ENCODE data around the gene DNAAF9. TPM values are rescaled to one million over a fixed set of nuclear protein-coding genes. Genes with fewer than 3 reads are reported as not detected.

DNAAF9 gene
- total and polyA plus RNA-seq, 4 experiments from 2014 or later: 0.72 to 6.1 (median 3.6) TPM

- ChIA-PET POLR2A (ENCODE audit: partially characterized antibody) (interaction anchor here (1.3 kb wide), 1 partner anchor 58 kb away, joined by 3 read pairs; the partner anchor contains the start of gene ATRN), CTCF (ENCODE audit: partially characterized antibody) (no interaction called here)
Measured at GRCh38 chr20:3412600-3413392, 5.3 kb upstream of the DNAAF9 start.

GRCh38 chr20:3410464-3410863 lies 3.0 kb upstream of the DNAAF9 start:
- Mint-ChIP-seq H3K4me3 (peak overlapping the region in 2 of 8 donors; percentile 49 to 57), H3K27me3 (no peaks in the 10 kb centered on the region), H3K4me1 (peaks cover 17 to 31% (median 23%) of the 10 kb centered on the region in 4 donors), H3K9me3 (no peaks in the 10 kb centered on the region), H3K27ac (peak overlapping the region in 1 of 7 donors; percentile 50), H3K36me3 (peaks cover 0 to 12% of the 10 kb centered on the region in 2 donors)
- CTCF ChIA-PET (ENCODE audit: partially characterized antibody): no interaction called here
- Histone ChIP-seq H3K4me3 (ENCODE audit: low read length in 2 of 2) (no peak overlapping the region), H3K27ac (ENCODE audit: low read depth, low read length) (no peak overlapping the region), H3K9me3 (ENCODE audit: control insufficient read depth in 1 of 2, low read length in 2 of 2) (no peaks in the 10 kb centered on the region), H3K4me1 (ENCODE audit: insufficient read depth, low read length) (peaks cover 21% of the 10 kb centered on the region), H3K27me3 (ENCODE audit: insufficient read depth, low read length) (no peaks in the 10 kb centered on the region), H3K36me3 (ENCODE audit: insufficient read depth, low read length) (no peaks in the 10 kb centered on the region)
- POLR2A ChIA-PET (ENCODE audit: partially characterized antibody): interaction anchor here (5.3 kb wide), 1 partner anchor 10 kb away, joined by 28 read pairs; no protein-coding TSS in a partner anchor
- DNase-seq: no peak
- intact Hi-C loops (cut with micrococcal nuclease): no loop called here

More at GRCh38 chr20:3412600-3413392, 5.3 kb upstream of the DNAAF9 start:
- Mint-ChIP-seq H3K27ac (no peak overlapping the region), H3K4me1 (peaks cover 6 to 15% (median 9%) of the 10 kb centered on the region in 4 donors), H3K4me3 (no peak overlapping the region), H3K36me3 (peaks cover 0 to 8% of the 10 kb centered on the region in 2 donors), H3K9me3 (peaks cover 0 to 8% (median 0%) of the 10 kb centered on the region in 8 donors), H3K27me3 (no peaks in the 10 kb centered on the region)
- H3K4me3 ChIP-seq (ENCODE audit: low read length in 2 of 2): no peak overlapping the region
- H3K27ac ChIP-seq (ENCODE audit: low read depth, low read length): no peak overlapping the region
- no peak for DNase-seq
- no peaks in the 10 kb centered on the region for H3K9me3 ChIP-seq (ENCODE audit: control insufficient read depth in 1 of 2, low read length in 2 of 2)
- no peaks in the 10 kb centered on the region for H3K27me3 ChIP-seq (ENCODE audit: insufficient read depth, low read length)
- H3K4me1 ChIP-seq (ENCODE audit: insufficient read depth, low read length): peaks cover 5% of the 10 kb centered on the region
- intact Hi-C loops (cut with micrococcal nuclease): no loop called here
- no peaks in the 10 kb centered on the region for H3K36me3 ChIP-seq (ENCODE audit: insufficient read depth, low read length)

GRCh38 chr20:3409417-3409816 lies 1.9 kb upstream of the DNAAF9 start:
- Mint-ChIP-seq H3K9me3 (no peaks in the 10 kb centered on the region), H3K27ac (peak overlapping the region in 4 of 7 donors; percentile 94 to 98 (median 94)), H3K4me3 (peak overlapping the region; percentile 17 to 99 (median 97)), H3K36me3 (peaks cover 0 to 12% of the 10 kb centered on the region in 2 donors), H3K27me3 (no peaks in the 10 kb centered on the region), H3K4me1 (peaks cover 22 to 36% (median 28%) of the 10 kb centered on the region in 4 donors)
- Histone ChIP-seq H3K4me3 (ENCODE audit: low read length in 2 of 2) (no peak overlapping the region), H3K9me3 (ENCODE audit: control insufficient read depth in 1 of 2, low read length in 2 of 2) (no peaks in the 10 kb centered on the region), H3K4me1 (ENCODE audit: insufficient read depth, low read length) (peaks cover 21% of the 10 kb centered on the region), H3K27ac (ENCODE audit: low read depth, low read length) (no peak overlapping the region), H3K36me3 (ENCODE audit: insufficient read depth, low read length) (no peaks in the 10 kb centered on the region), H3K27me3 (ENCODE audit: insufficient read depth, low read length) (no peaks in the 10 kb centered on the region)
- ChIA-PET CTCF (ENCODE audit: partially characterized antibody) (interaction anchor here (1.0 to 1.2 kb wide), 2 partner anchors 13 to 168 kb away, joined by 3 read pairs; no protein-coding TSS in a partner anchor), POLR2A (ENCODE audit: partially characterized antibody) (interaction anchor here (0.6 to 5.3 kb wide), 6 partner anchors 11 to 673 kb away, joined by 3 to 28 read pairs (median 4); partner anchors contain the start of genes ATRN, MRPS26 and PTPRA)
- DNase-seq: no peak
- intact Hi-C loops (cut with micrococcal nuclease): no loop called here

- intact Hi-C loops (cut with micrococcal nuclease): loop anchor here (1.0 kb wide), 3 partner anchors 12 to 204 kb away; partner anchors contain the start of genes ATRN and DDRGK1
- DNase-seq: peak; percentile 63 to 77 (median 71)
- Histone ChIP-seq H3K4me3 (ENCODE audit: low read length in 2 of 2) (peak overlapping the region; percentile 83 to 93), H3K9me3 (ENCODE audit: control insufficient read depth in 1 of 2, low read length in 2 of 2) (no peaks in the 10 kb centered on the region), H3K27ac (ENCODE audit: low read depth, low read length) (peak overlapping the region; percentile 69), H3K36me3 (ENCODE audit: insufficient read depth, low read length) (no peaks in the 10 kb centered on the region), H3K27me3 (ENCODE audit: insufficient read depth, low read length) (no peaks in the 10 kb centered on the region), H3K4me1 (ENCODE audit: insufficient read depth, low read length) (peaks cover 21% of the 10 kb centered on the region)
- ChIA-PET POLR2A (ENCODE audit: partially characterized antibody) (interaction anchor here (0.7 to 5.3 kb wide), 11 partner anchors 10 to 1404 kb away, joined by 3 to 28 read pairs (median 3); partner anchors contain the start of genes ATRN, MRPS26, PCED1A and VPS16), CTCF (ENCODE audit: partially characterized antibody) (interaction anchor here (0.6 to 1.3 kb wide), 6 partner anchors 9 to 447 kb away, joined by 3 to 5 read pairs (median 3); no protein-coding TSS in a partner anchor)
- H3K36me3 Mint-ChIP-seq: peaks cover 0 to 12% of the 10 kb centered on the region in 2 donors
- no peaks in the 10 kb centered on the region for H3K27me3 Mint-ChIP-seq
- no peaks in the 10 kb centered on the region for H3K9me3 Mint-ChIP-seq
- H3K4me1 Mint-ChIP-seq: peaks cover 24 to 41% (median 30%) of the 10 kb centered on the region in 4 donors
- H3K4me3 Mint-ChIP-seq: peak overlapping the region; percentile 95 to 99 (median 98)
- H3K27ac Mint-ChIP-seq: peak overlapping the region; percentile 94 to 98 (median 95)
Measured at GRCh38 chr20:3407771-3408637, 535 bp upstream of the DNAAF9 start.

GRCh38 chr20:3406481-3407039 lies 909 bp downstream of the DNAAF9 start:
- peak overlapping the region; percentile 1 to 59 for H3K4me3 ChIP-seq (ENCODE audit: low read length in 2 of 2)
- intact Hi-C loops (cut with micrococcal nuclease): loop anchor here (1.0 kb wide), 1 partner anchor 65 kb away; the partner anchor contains the start of gene ATRN
- H3K27me3 Mint-ChIP-seq: no peaks in the 10 kb centered on the region
- peaks cover 24 to 44% (median 32%) of the 10 kb centered on the region in 4 donors for H3K4me1 Mint-ChIP-seq
- H3K36me3 Mint-ChIP-seq: peaks cover 0 to 12% of the 10 kb centered on the region in 2 donors
- peak overlapping the region; percentile 90 to 98 (median 92) for H3K4me3 Mint-ChIP-seq
- H3K27ac ChIP-seq (ENCODE audit: low read depth, low read length): peak overlapping the region; percentile 39
- peak overlapping the region; percentile 57 to 95 (median 91) for H3K27ac Mint-ChIP-seq
- ChIA-PET POLR2A (ENCODE audit: partially characterized antibody) (interaction anchor here (2.2 to 5.3 kb wide), 3 partner anchors 8 to 65 kb away, joined by 13 to 28 read pairs (median 28); partner anchors contain the start of gene ATRN), CTCF (ENCODE audit: partially characterized antibody) (interaction anchor here (0.6 kb wide), 1 partner anchor 17 kb away, joined by 3 read pairs; no protein-coding TSS in a partner anchor)
- no peaks in the 10 kb centered on the region for H3K9me3 Mint-ChIP-seq
- no peaks in the 10 kb centered on the region for H3K36me3 ChIP-seq (ENCODE audit: insufficient read depth, low read length)
- H3K9me3 ChIP-seq (ENCODE audit: control insufficient read depth in 1 of 2, low read length in 2 of 2): no peaks in the 10 kb centered on the region
- H3K4me1 ChIP-seq (ENCODE audit: insufficient read depth, low read length): peaks cover 21% of the 10 kb centered on the region
- H3K27me3 ChIP-seq (ENCODE audit: insufficient read depth, low read length): no peaks in the 10 kb centered on the region
- DNase-seq: peak in 4 of 5 donors; percentile 8 to 52 (median 11)

- CTCF ChIA-PET (ENCODE audit: partially characterized antibody): interaction anchor here (0.6 kb wide), 1 partner anchor 16 kb away, joined by 3 read pairs; no protein-coding TSS in a partner anchor
- Histone ChIP-seq H3K27me3 (ENCODE audit: insufficient read depth, low read length) (no peaks in the 10 kb centered on the region), H3K4me1 (ENCODE audit: insufficient read depth, low read length) (peaks cover 21% of the 10 kb centered on the region), H3K27ac (ENCODE audit: low read depth, low read length) (no peak overlapping the region), H3K4me3 (ENCODE audit: low read length in 2 of 2) (no peak overlapping the region), H3K9me3 (ENCODE audit: control insufficient read depth in 1 of 2, low read length in 2 of 2) (no peaks in the 10 kb centered on the region), H3K36me3 (ENCODE audit: insufficient read depth, low read length) (no peaks in the 10 kb centered on the region)
- no peaks in the 10 kb centered on the region for H3K9me3 Mint-ChIP-seq
- no peaks in the 10 kb centered on the region for H3K27me3 Mint-ChIP-seq
- H3K4me1 Mint-ChIP-seq: peaks cover 24 to 44% (median 32%) of the 10 kb centered on the region in 4 donors
- POLR2A ChIA-PET (ENCODE audit: partially characterized antibody): interaction anchor here (4.6 kb wide), 1 partner anchor 66 kb away, joined by 28 read pairs; the partner anchor contains the start of gene ATRN
- peaks cover 0 to 12% of the 10 kb centered on the region in 2 donors for H3K36me3 Mint-ChIP-seq
- intact Hi-C loops (cut with micrococcal nuclease): no loop called here
- peak overlapping the region in 6 of 7 donors; percentile 57 to 95 (median 88) for H3K27ac Mint-ChIP-seq
- H3K4me3 Mint-ChIP-seq: peak overlapping the region; percentile 72 to 98 (median 91)
- DNase-seq: no peak
Measured at GRCh38 chr20:3405696-3406358, 1.6 kb downstream of the DNAAF9 start.

Measured in CD4-positive, alpha-beta memory T cell (primary cell).